ENCODE data around the gene ETV6.

ETV6 gene

GRCh38 chr12:11799502-11799873 lies 150.0 kb downstream of the ETV6 start:
- DNase-seq (ENCODE audit: low read depth in 2 of 2): no peak

GRCh38 chr12:11801643-11802042 lies 152.2 kb downstream of the ETV6 start:
- no peak for DNase-seq (ENCODE audit: low read depth in 2 of 2)

GRCh38 chr12:11804130-11804529 lies 154.7 kb downstream of the ETV6 start:
- no peak for DNase-seq (ENCODE audit: low read depth in 2 of 2)

- DNase-seq (ENCODE audit: low read depth in 2 of 2): no peak
These were observed 155.6 kb downstream of the ETV6 start for GRCh38 chr12:11805043-11805442.

- DNase-seq (ENCODE audit: low read depth in 2 of 2): no peak
These were observed 156.2 kb downstream of the ETV6 start for GRCh38 chr12:11805680-11806079.

DNA sequence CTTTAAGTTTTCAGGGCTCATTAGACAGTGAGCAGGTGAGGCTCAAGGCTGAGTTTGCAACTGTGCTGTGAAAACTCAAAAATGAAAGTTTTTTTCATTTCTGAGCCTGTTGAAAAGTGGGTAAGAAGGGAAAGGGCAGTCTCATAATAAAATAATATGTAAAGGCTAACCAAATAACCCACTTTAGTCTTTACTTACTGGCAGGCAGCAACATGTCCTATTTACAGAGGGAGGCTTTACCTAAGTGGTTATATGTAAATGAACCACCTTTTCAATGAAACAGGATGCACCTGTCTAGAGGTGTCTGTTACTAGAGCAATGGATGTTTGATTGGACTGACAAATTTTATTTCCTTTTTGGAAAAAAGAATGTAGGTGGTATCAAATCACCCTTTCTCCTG lies 158.0 kb downstream of the ETV6 start:
- no peak for DNase-seq (ENCODE audit: low read depth in 2 of 2)

GRCh38 chr12:11808931-11809330 lies 159.5 kb downstream of the ETV6 start:
- no peak for DNase-seq (ENCODE audit: low read depth in 2 of 2)

GRCh38 chr12:11810206-11810545 lies 160.7 kb downstream of the ETV6 start:
- no peak for DNase-seq (ENCODE audit: low read depth in 2 of 2)

GRCh38 chr12:11811008-11811407 lies 161.5 kb downstream of the ETV6 start:
- no peak for DNase-seq (ENCODE audit: low read depth in 2 of 2)

GRCh38 chr12:11812241-11812585 lies 162.7 kb downstream of the ETV6 start:
- no peak for DNase-seq (ENCODE audit: low read depth in 2 of 2)

DNA sequence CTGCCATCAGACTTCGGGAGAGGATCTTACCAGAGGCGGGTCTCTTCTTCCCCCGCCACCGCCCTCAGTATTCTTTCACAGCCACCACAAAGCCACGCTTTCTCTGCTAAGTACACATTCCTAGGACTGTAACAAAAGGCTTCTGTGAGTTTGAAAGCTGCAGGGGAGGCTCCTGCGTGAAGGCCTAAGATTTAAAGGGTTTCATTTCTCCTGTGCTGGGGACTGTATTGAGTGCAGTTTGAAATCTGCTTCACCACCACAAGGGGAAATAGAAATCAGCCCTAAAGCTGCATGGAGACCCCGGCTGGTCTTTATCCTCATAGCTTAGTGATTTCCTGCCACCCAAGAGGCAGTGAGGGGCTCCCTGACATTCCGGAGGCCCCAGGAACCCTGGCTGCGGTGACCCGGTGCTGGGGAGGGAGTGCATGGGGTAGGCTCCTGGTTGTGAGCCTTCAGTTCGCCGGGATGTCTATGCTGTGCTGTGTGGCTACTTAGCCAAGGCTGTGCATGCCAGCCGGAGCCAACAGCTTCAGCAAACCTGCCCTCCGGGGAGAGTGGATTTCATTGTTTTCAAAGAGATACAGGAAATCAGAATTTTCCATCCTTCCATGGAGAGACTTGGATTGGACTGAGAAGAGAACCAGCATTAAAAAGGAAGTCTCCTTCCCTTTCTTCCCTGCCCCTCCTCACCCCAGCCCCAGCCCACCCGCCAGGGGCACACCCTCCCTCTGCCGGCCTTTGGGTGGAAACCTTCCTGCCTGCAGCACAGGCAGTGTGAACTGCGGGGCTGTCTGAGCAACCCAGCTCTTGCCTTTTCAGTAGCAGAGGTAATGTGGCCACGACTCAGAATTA lies 163.3 kb downstream of the ETV6 start:
- no peak for DNase-seq (ENCODE audit: low read depth in 2 of 2)

- no peak for DNase-seq (ENCODE audit: low read depth in 2 of 2)
These were observed 164.0 kb downstream of the ETV6 start for GRCh38 chr12:11813438-11813813.

DNA sequence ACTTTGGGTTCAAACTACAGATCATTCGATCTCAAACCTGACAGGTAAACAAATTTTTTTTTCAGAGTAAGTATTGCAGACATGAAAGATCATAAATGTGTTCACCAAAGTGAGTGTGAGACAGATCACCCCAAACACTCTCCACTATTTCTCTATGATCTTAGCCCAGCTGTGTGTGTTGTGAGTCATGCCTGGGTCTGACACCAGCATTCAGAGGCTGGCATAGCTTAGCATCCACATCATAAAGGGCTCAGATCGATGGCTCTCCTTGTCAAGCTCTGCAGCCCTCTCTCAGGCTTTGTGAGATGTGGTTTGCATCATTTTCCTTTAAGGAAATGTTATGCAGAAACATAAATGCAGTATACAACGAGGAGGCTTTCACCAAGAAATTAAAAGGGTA lies 164.9 kb downstream of the ETV6 start:
- DNase-seq (ENCODE audit: low read depth in 2 of 2): no peak

DNA sequence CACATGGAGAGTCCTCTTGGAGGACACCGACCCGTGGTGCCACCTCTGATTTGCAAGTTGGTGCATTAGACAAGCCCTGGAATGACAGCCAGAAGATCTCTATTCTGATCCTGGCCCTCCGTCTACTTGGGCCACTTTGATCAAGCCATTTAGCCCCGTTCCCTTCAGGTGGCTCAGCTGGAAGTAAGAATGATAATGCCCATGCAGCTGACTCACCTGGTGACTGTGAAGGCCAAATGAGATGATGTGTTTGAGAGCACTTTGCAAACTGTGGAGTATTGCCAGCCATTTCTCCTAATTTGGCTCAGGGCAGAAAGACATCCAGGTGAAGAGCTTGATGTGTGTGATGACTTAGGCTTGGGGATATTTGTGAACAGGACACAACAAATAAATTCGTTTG lies 165.9 kb downstream of the ETV6 start:
- no peak for DNase-seq (ENCODE audit: low read depth in 2 of 2)

DNA sequence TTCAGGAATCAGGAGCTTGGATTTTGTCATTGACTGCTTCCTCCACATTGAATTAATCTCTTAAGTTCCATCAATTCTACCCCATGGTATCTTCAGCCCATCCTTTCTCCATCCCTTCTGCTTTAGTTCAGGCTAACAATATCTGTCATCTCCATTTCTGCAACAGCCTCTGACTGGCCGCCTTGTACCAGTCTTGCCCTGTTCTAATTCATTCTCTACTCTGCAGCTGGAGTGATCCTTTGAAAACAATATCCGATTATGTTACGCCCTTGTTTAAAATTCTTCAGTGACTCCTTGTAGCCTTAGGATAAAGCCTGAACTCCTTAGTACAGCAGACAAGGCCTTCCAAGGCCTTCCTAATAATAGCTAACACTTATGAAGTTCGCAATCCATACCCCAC lies 170.2 kb downstream of the ETV6 start:
- no peak for DNase-seq (ENCODE audit: low read depth in 2 of 2)

DNA sequence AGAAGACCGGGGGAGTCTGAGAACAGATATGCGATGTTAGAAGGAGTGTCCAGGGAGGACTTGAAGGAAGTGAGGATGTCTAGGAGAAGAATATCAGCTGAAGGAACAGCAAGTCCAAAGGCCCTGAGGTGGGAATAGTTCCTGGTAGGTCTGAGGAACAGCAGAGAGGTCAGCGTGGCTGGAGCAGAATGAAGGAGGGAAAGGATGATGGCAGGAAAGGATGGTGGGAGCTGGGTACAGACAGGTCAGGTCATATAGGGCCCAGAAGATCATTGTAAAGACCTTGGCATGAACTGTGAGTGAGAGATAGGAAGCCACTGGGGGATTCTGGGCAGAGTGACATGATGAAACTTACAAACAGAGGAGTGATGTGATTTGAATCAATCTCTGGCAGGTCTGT lies 171.0 kb downstream of the ETV6 start:
- DNase-seq (ENCODE audit: low read depth in 2 of 2): no peak

- DNase-seq (ENCODE audit: low read depth in 2 of 2): no peak
These were observed 172.1 kb downstream of the ETV6 start for GRCh38 chr12:11821386-11822080.

- peak; percentile 45 to 46 for DNase-seq (ENCODE audit: low read depth in 2 of 2)
These were observed 172.8 kb downstream of the ETV6 start for GRCh38 chr12:11822081-11822834.

- no peak for DNase-seq (ENCODE audit: low read depth in 2 of 2)
These were observed 173.6 kb downstream of the ETV6 start for GRCh38 chr12:11823043-11823442.

- DNase-seq (ENCODE audit: low read depth in 2 of 2): no peak
These were observed 174.1 kb downstream of the ETV6 start for GRCh38 chr12:11823593-11823992.

GRCh38 chr12:11824069-11824468 lies 174.6 kb downstream of the ETV6 start:
- DNase-seq (ENCODE audit: low read depth in 2 of 2): no peak

DNA sequence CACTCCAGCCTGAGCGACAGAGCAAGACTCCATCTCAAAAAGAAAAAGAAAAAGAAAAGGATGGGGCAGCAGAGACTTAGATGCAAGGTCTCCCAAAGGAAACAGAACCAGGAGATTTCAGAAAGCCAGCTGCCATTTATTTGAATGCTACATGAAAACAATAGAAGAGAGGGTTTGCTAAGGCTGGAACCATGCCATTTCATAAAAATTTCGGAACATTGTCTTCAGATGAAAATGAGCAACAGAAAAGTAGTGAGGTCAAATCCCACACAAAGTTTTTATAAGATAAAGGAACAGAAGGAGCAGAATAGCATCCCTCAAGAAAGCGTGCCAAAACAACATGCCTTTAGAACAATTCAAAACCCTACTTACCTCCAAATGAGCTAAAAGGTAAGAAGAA lies 175.3 kb downstream of the ETV6 start:
- DNase-seq (ENCODE audit: low read depth in 2 of 2): no peak

DNA sequence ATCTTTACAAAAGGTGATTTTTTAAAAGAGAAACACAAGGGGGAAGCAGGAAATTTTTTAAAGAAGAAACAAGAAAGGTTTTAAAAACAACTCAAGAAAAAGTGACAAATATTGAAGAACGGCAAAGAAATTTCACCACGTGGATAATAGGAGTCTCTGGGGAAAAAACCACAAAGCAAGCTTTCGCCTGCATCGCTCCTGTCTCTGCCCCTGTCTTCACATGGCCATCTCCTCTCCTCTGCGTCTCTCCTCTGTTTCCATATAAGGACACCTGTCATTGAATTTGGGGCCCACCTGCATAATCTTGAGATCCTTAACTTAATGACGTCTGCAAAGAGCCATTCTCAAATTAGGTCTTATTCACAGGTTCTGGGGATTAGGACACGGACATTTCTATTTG lies 175.8 kb downstream of the ETV6 start:
- DNase-seq (ENCODE audit: low read depth in 2 of 2): no peak

Measured in stimulated activated CD4-positive, alpha-beta T cell treated with anti-CD3 and anti-CD28 coated beads, Interleukin-1b, Interleukin-23, amount 100 ng/mL, for 4 hours (primary cell).